ENCODE data around the gene STK38. TPM values are rescaled to one million over a fixed set of nuclear protein-coding genes. Genes with fewer than 3 reads are reported as not detected.

The STK38 gene
- total RNA-seq, 1 donor from 2014 or later, result 26.8 TPM

DNA sequence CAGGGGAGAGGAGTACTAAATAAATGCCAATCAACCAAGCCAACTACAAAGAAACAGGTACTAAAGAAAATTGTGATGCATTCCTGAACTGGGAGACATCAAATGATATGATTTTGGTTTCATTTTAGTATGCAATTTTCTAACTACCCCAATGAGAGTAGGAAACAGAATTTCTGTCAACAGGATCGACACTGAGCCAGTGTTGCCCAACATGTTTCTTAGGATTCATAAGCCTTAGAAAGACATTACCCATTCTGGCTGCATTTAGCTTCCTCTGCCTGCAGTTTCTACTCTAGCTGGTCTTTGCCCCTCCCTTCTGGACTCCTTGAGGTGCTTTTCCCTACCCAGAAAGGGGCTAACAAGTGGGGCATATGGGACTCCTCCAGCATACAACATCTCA lies 54.7 kb downstream of the STK38 start:
- Mint-ChIP-seq H3K4me1 (peaks cover 14% of the 10 kb centered on the region), H3K27me3 (ENCODE audit: low read depth) (no peaks in the 10 kb centered on the region), H3K27ac (ENCODE audit: unreplicated experiment) (no peak overlapping the region), H3K9me3 (no peaks in the 10 kb centered on the region), H3K36me3 (ENCODE audit: low read depth) (peaks cover 40% of the 10 kb centered on the region), H3K4me3 (no peak overlapping the region)
- DNase-seq (ENCODE audit: low read depth, low spot score), result no peak
- TF ChIP-seq, protein P1, sequence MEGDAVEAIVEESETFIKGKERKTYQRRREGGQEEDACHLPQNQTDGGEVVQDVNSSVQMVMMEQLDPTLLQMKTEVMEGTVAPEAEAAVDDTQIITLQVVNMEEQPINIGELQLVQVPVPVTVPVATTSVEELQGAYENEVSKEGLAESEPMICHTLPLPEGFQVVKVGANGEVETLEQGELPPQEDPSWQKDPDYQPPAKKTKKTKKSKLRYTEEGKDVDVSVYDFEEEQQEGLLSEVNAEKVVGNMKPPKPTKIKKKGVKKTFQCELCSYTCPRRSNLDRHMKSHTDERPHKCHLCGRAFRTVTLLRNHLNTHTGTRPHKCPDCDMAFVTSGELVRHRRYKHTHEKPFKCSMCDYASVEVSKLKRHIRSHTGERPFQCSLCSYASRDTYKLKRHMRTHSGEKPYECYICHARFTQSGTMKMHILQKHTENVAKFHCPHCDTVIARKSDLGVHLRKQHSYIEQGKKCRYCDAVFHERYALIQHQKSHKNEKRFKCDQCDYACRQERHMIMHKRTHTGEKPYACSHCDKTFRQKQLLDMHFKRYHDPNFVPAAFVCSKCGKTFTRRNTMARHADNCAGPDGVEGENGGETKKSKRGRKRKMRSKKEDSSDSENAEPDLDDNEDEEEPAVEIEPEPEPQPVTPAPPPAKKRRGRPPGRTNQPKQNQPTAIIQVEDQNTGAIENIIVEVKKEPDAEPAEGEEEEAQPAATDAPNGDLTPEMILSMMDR (conservative IDR thresholded peaks at IDR 0.05), result no peak

DNA sequence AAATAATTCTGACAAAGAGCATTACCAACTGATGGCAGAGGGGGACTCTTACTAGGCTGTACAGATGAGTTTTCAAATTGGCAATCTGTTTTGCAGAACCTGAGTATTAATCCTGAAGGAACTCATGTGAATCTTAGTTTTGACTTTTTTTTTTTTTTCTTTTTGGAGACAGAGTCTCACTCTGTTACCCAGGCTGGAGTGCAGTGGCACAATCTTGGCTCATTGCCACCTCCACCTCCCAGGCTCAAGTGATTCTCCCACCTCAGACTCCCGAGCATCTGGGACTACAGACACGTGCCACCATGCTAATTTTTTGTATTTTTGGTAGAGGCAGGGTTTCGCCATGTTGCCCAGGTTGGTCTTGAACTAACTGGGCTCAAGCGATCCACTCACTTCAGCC lies 55.2 kb downstream of the STK38 start:
- peaks cover 14% of the 10 kb centered on the region for H3K4me1 Mint-ChIP-seq
- no peak for DNase-seq (ENCODE audit: low read depth, low spot score)
- peaks cover 37% of the 10 kb centered on the region for H3K36me3 Mint-ChIP-seq (ENCODE audit: low read depth)
- H3K4me3 Mint-ChIP-seq, result no peak overlapping the region
- H3K27ac Mint-ChIP-seq (ENCODE audit: unreplicated experiment), result no peak overlapping the region
- H3K9me3 Mint-ChIP-seq, result no peaks in the 10 kb centered on the region
- H3K27me3 Mint-ChIP-seq (ENCODE audit: low read depth), result no peaks in the 10 kb centered on the region
- TF ChIP-seq, protein P1 (conservative IDR thresholded peaks at IDR 0.05), result no peak

DNA sequence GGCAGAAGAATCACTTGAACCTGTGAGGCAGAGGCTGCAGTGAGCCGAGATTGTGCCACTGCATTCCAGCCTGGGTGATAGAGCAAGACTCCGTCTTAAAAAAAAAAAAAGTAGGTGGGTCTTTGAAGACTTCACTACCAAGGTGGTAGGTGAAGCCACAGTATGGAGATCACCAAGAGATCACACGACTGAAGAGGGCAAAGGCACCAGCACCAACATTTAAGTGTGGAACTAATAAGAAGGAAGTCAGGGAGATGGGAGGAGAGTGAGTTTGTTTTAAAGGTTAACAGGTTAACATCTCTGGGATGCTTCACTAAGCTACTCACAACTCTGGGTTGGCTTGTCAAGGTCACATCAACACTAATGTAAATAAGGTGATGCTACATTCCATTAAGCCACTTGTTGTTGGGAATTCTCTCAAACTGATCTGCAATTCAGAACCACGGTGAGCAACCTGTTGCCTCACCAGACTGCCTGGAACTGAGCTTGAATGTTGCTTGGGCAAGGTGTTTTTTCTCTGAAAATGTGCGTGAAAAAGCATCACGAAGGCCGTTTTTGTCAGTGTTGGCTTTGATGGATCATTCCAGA lies 55.8 kb downstream of the STK38 start:
- TF ChIP-seq, protein P1 (conservative IDR thresholded peaks at IDR 0.05), result no peak
- Mint-ChIP-seq H3K27me3 (ENCODE audit: low read depth) (no peaks in the 10 kb centered on the region), H3K36me3 (ENCODE audit: low read depth) (peaks cover 35% of the 10 kb centered on the region), H3K4me1 (peaks cover 14% of the 10 kb centered on the region), H3K27ac (ENCODE audit: unreplicated experiment) (no peak overlapping the region), H3K9me3 (no peaks in the 10 kb centered on the region), H3K4me3 (no peak overlapping the region)
- no peak for DNase-seq (ENCODE audit: low read depth, low spot score)

DNA sequence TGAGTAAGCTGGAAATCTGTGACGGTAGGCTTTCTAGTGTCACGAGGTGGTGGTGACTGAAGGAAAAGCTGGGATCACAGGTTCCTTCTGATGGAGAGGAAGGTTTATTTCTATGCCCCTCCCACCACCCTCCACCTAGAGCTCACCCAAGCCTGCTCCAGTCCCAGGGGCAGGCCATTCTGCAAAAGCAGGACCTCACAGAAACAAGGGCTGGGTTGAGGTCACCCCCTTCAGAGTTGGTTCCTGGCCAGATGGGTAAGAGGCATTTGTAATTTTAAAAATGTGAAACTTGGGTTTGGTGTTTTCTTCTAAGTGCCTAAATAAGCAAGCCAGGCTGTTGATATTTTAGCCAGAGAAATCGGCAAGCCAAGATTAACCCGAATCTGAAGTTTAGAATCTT lies 57.9 kb downstream of the STK38 start:
- H3K27me3 Mint-ChIP-seq (ENCODE audit: low read depth), result no peaks in the 10 kb centered on the region
- H3K4me1 Mint-ChIP-seq, result peaks cover 13% of the 10 kb centered on the region
- TF ChIP-seq, protein P1 (conservative IDR thresholded peaks at IDR 0.05), result no peak
- DNase-seq (ENCODE audit: low read depth, low spot score), result no peak
- H3K9me3 Mint-ChIP-seq, result no peaks in the 10 kb centered on the region
- H3K27ac Mint-ChIP-seq (ENCODE audit: unreplicated experiment), result no peak overlapping the region
- peaks cover 27% of the 10 kb centered on the region for H3K36me3 Mint-ChIP-seq (ENCODE audit: low read depth)
- H3K4me3 Mint-ChIP-seq, result no peak overlapping the region

DNA sequence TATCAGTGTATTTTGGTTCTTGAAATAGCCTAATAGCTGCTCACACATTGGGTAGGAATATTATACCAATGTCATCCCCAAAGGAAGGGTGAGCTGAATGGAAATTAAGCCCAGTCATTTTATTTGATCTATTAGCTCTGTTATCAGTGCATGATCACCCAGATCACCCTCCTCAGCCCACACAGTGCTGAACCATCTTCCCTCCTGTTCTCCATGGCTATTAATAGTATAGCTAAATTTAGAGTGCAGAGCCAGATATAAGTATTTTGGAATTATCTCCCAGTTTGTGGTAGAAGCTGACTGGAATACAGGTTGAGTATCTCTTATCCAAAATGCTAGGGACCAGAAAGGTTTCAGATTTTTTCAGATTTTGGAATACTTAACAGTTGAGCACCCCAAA lies 59.1 kb downstream of the STK38 start:
- TF ChIP-seq, protein P1 (conservative IDR thresholded peaks at IDR 0.05), result no peak
- DNase-seq (ENCODE audit: low read depth, low spot score), result no peak
- peaks cover 1% of the 10 kb centered on the region for H3K4me1 Mint-ChIP-seq
- H3K4me3 Mint-ChIP-seq, result no peak overlapping the region
- H3K36me3 Mint-ChIP-seq (ENCODE audit: low read depth), result peaks cover 30% of the 10 kb centered on the region
- no peaks in the 10 kb centered on the region for H3K27me3 Mint-ChIP-seq (ENCODE audit: low read depth)
- H3K27ac Mint-ChIP-seq (ENCODE audit: unreplicated experiment), result no peak overlapping the region
- H3K9me3 Mint-ChIP-seq, result no peaks in the 10 kb centered on the region
